Measurements from ENCODE around the gene SNAPC2. TPM values are rescaled to one million over a fixed set of nuclear protein-coding genes. Genes with fewer than 3 reads are reported as not detected.

Gene SNAPC2
- 30.2 and 31.1 TPM in 2 replicates for total RNA-seq

GRCh38 chr19:7919610-7920518, at the start of gene SNAPC2:
Gene SNAPC2 (plus strand): TSS chr19:7920338. CDS start chr19:7920367, 29 bp downstream.

GRCh38 chr19:7874076-7874896, 45.9 kb upstream of the SNAPC2 start, which contains the start of gene PRR36:
Gene PRR36 (minus strand): TSS chr19:7874390. CDS start chr19:7873689, 701 bp downstream.

GRCh38 chr19:7888145-7888825, 31.9 kb upstream of the SNAPC2 start, which contains the start of gene LRRC8E:
Gene LRRC8E (plus strand): TSS chr19:7888510. CDS start chr19:7895604, 7,094 bp downstream.

GRCh38 chr19:7903244-7904073, 16.7 kb upstream of the SNAPC2 start, which contains the start of gene MAP2K7:
Gene MAP2K7 (plus strand): TSS chr19:7903877. CDS start chr19:7903945, 68 bp downstream.

GRCh38 chr19:7914598-7915045, 5.5 kb upstream of the SNAPC2 start, which contains the start of gene TGFBR3L:
Gene TGFBR3L (plus strand): TSS chr19:7914830.

GRCh38 chr19:7926021-7926726, 6.0 kb downstream of the SNAPC2 start, which contains the start of gene CTXN1:
Gene CTXN1 (minus strand): TSS chr19:7926135. CDS start chr19:7925538, 597 bp downstream.

GRCh38 chr19:7943444-7944176, 23.5 kb downstream of the SNAPC2 start, which contains the start of gene TIMM44:
Gene TIMM44 (minus strand): TSS chr19:7943666. CDS start chr19:7943651, 15 bp downstream.

Other genes starting within 250 kb of the SNAPC2 start
- gene MCEMP1, start 243.2 kb upstream of the SNAPC2 start, total RNA-seq = not detected in 2 replicates
- gene TRAPPC5, start 239.5 kb upstream of the SNAPC2 start, total RNA-seq = 83.4 and 88.0 TPM in 2 replicates
- not detected in 2 replicates for gene FCER2, start 218.2 kb upstream of the SNAPC2 start, total RNA-seq
- gene CLEC4G, start 188.2 kb upstream of the SNAPC2 start, total RNA-seq = not detected in 2 replicates
- not detected in 2 replicates for gene CD209, start 172.8 kb upstream of the SNAPC2 start, total RNA-seq
- gene CLEC4M, start 157.1 kb upstream of the SNAPC2 start, total RNA-seq = not detected in 2 replicates
- 16.8 and 21.4 TPM in 2 replicates for gene EVI5L, start 90.1 kb upstream of the SNAPC2 start, total RNA-seq
- gene PRR36, start 45.9 kb upstream of the SNAPC2 start, total RNA-seq = 0.44 TPM in 1 of 2 replicates, not detected in the other
- 4.1 and 4.6 TPM in 2 replicates for gene LRRC8E, start 31.8 kb upstream of the SNAPC2 start, total RNA-seq
- gene MAP2K7, start 16.5 kb upstream of the SNAPC2 start, total RNA-seq = 6.8 and 8.5 TPM in 2 replicates
- 0.15 TPM in 1 of 2 replicates, not detected in the other for gene TGFBR3L, start 5.5 kb upstream of the SNAPC2 start, total RNA-seq
- 0.59 and 2.4 TPM in 2 replicates for gene CTXN1, start 5.8 kb downstream of the SNAPC2 start, total RNA-seq
- 38.7 and 41.6 TPM in 2 replicates for gene TIMM44, start 23.3 kb downstream of the SNAPC2 start, total RNA-seq
- 36.1 and 38.2 TPM in 2 replicates for gene ELAVL1, start 85.3 kb downstream of the SNAPC2 start, total RNA-seq
- gene CCL25, start 132.4 kb downstream of the SNAPC2 start, total RNA-seq = not detected in 2 replicates
- gene FBN3, start 229.3 kb downstream of the SNAPC2 start, total RNA-seq = not detected in 2 replicates

Data from cardiac ventricle fibroblast (primary cell).